Transverse colon (tissue), 3 donors: ENCODE data around the gene MCF2L2.

Experiments
- CTCF ChIP-seq, 5 experiments: fragments of 200-600 bp in 3 of 5; fragments of 450-650 bp in 2 of 5; sonication (generic) in 3 of 5; IDR thresholded peaks; 1 replicate in 2 of 5; 2 replicates in 3 of 5; pipeline ENCODE4 v1.5.1; 2016 to 2017; ENCODE audit warnings: antibody characterized with exemption in 5 of 5, inconsistent platforms in 3 of 5, mild to moderate bottlenecking in 2 of 5, moderate library complexity in 1 of 5
- POLR2A ChIP-seq: fragments of 450-650 bp; IDR thresholded peaks from one replicate; pipeline ENCODE4 v1.6.1; 2016; ENCODE audit warnings: antibody characterized with exemption, mild to moderate bottlenecking, moderate library complexity

DNA sequence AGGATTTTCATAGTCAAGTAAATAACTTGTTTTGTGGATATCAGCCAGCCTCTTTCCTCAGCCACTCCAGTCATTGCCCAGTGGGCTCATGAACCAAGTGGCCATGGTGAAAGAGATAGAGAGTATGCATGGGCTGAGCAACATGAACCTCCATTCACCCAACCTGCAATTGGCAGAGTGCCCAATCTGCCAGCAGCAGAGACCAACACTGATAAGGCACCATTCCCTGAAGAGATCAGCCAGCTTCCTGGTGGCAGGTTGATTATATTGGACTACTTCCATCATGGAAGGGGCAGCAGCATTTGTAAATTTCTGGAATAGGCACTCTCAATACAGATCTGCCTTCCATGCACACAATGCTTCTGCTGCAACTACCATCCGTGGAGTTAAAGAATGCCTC lies 10.3 kb upstream of the MCF2L2 start:
- no peak for TF ChIP-seq CTCF (IDR thresholded peaks at IDR 0.05)
- TF ChIP-seq POLR2A, result no peak
